Bronchial epithelial cell (primary cell): ENCODE results near the gene EPB41. TPM values are rescaled to one million over a fixed set of nuclear protein-coding genes. Genes with fewer than 3 reads are reported as not detected.
"Not testable (repeated sequence)": the region's sequence is repeated elsewhere in the genome, so short reads cannot be mapped to it uniquely, and the experiment has no call there.

Source experiments
- DNase-seq: peaks from one replicate; pipeline ENCODE4 v3.0.0-alpha.2; 2010; ENCODE audit warnings: low read depth
- FAIRE-seq: peaks from 2 replicates; lab custom pipeline; 2011; peaks lifted over from hg19 to GRCh38; lab: Jason Lieb, UNC
- H3K27me3 ChIP-seq: 2 replicates; pipeline ENCODE4 v1.5.1; 2011; ENCODE audit warnings: low read length; ENCODE audit not compliant: control insufficient read depth, insufficient read depth
- H3K36me3 ChIP-seq: 2 replicates; pipeline ENCODE4 v1.5.1; 2011; ENCODE audit warnings: low read length; ENCODE audit not compliant: control insufficient read depth, insufficient read depth
- H3K4me3 ChIP-seq: 2 replicates; pipeline ENCODE4 v1.5.1; 2011; ENCODE audit warnings: mild to moderate bottlenecking, low read depth, low read length, control low read depth
- CTCF ChIP-seq: IDR thresholded peaks from 2 replicates; pipeline ENCODE4 v1.5.1; 2011; ENCODE audit warnings: mild to moderate bottlenecking, moderate library complexity, low read length, control low read depth, inconsistent platforms; ENCODE audit not compliant: insufficient read depth, severe bottlenecking
- total RNA-seq: library from RNA; depleted of rRNA; stranded (reverse); fragments of >200 nt; gene quantifications from 2 replicates; pipeline ENCODE4 v1.2.1, GENCODE V29; 2014

EPB41 gene
- total RNA-seq, 1 donor from 2014 or later, result 21.6 TPM

- Histone ChIP-seq H3K36me3 (no peaks in the 10 kb centered on the region), H3K27me3 (no peaks in the 10 kb centered on the region), H3K4me3 (no peak overlapping the region)
- no peak for FAIRE-seq
- TF ChIP-seq CTCF, result no peak
- DNase-seq, result no peak
Measured at GRCh38 chr1:29077155-29077554, 162.8 kb downstream of the EPB41 start.

- H3K36me3 ChIP-seq, H3K4me3 ChIP-seq, FAIRE-seq, DNase-seq, H3K27me3 ChIP-seq: not testable (repeated sequence)
Measured at GRCh38 chr1:29079916-29080629, 165.7 kb downstream of the EPB41 start.

- H3K27me3 ChIP-seq, result no peaks in the 10 kb centered on the region
- no peak for DNase-seq
- no peak overlapping the region for H3K4me3 ChIP-seq
- TF ChIP-seq CTCF, result no peak
- no peaks in the 10 kb centered on the region for H3K36me3 ChIP-seq
- FAIRE-seq, result no peak
Measured at GRCh38 chr1:29081201-29081600, 166.8 kb downstream of the EPB41 start.

GRCh38 chr1:29082519-29082918 is 168.2 kb downstream of the EPB41 start:
- TF ChIP-seq CTCF, result no peak
- H3K27me3 ChIP-seq, result no peaks in the 10 kb centered on the region
- no peak for FAIRE-seq

GRCh38 chr1:29083317-29084195 is 169.2 kb downstream of the EPB41 start:
- FAIRE-seq (no peak), DNase-seq (no peak)
- Histone ChIP-seq H3K36me3 (no peaks in the 10 kb centered on the region), H3K27me3 (no peaks in the 10 kb centered on the region), H3K4me3 (no peak overlapping the region)
- no peak for TF ChIP-seq CTCF

More at GRCh38 chr1:29082519-29082918, 168.2 kb downstream of the EPB41 start:
- DNase-seq, result no peak
- Histone ChIP-seq H3K4me3 (no peak overlapping the region), H3K36me3 (no peaks in the 10 kb centered on the region)

- FAIRE-seq, result no peak
- no peak for TF ChIP-seq CTCF
- Histone ChIP-seq H3K36me3 (no peaks in the 10 kb centered on the region), H3K27me3 (no peaks in the 10 kb centered on the region), H3K4me3 (no peak overlapping the region)
- no peak for DNase-seq
Measured at GRCh38 chr1:29084196-29084521, 169.8 kb downstream of the EPB41 start.
